Mesangial cell (primary cell): ENCODE results near the gene PDIA2. TPM values are rescaled to one million over a fixed set of nuclear protein-coding genes. Genes with fewer than 3 reads are reported as not detected.

ENCODE experiments used
- total RNA-seq: library from RNA; depleted of rRNA; stranded (reverse); fragments of >200 nt; gene quantifications from 2 replicates; pipeline ENCODE4 v1.2.3, GENCODE V29; 2015

PDIA2 gene, protein sequence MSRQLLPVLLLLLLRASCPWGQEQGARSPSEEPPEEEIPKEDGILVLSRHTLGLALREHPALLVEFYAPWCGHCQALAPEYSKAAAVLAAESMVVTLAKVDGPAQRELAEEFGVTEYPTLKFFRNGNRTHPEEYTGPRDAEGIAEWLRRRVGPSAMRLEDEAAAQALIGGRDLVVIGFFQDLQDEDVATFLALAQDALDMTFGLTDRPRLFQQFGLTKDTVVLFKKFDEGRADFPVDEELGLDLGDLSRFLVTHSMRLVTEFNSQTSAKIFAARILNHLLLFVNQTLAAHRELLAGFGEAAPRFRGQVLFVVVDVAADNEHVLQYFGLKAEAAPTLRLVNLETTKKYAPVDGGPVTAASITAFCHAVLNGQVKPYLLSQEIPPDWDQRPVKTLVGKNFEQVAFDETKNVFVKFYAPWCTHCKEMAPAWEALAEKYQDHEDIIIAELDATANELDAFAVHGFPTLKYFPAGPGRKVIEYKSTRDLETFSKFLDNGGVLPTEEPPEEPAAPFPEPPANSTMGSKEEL
- total RNA-seq = 0.25 TPM in 1 of 2 replicates, not detected in the other

DNA sequence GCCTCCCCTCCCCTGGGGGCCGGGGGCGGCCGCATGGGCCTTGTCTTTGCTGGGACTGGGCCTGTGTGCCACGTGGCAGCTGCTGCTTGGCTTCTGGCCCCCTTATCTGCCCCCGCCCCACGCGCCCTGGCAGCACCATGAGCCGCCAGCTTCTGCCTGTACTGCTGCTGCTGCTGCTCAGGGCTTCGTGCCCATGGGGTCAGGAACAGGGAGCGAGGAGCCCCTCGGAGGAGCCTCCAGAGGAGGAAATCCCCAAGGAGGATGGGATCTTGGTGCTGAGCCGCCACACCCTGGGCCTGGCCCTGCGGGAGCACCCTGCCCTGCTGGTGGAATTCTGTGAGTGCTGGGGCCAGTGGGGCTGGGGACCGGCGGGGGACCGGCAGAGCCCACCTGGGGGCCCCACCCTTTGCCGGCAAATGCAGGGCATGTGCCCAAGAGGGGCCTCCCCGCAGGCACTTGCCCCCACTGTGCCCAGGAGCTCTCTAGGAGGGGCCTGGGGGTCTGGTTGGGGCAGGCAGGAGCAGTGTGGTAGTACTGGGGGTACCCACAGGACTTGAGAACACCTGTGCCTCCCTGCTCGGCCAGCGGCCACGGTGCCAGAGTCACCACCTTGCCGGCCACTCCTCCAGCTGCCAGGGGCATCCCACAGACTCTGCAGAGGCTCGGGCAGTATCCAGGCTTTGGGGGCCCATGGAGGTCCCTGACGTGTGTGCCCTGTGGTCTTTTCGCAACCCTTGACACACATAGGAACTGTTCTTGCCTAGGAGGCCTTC is at the start of gene PDIA2:
Gene PDIA2 (plus strand): TSS at position 132 of the 773 bp plus-strand sequence. CDS start 6 bp downstream, at position 138.

DNA sequence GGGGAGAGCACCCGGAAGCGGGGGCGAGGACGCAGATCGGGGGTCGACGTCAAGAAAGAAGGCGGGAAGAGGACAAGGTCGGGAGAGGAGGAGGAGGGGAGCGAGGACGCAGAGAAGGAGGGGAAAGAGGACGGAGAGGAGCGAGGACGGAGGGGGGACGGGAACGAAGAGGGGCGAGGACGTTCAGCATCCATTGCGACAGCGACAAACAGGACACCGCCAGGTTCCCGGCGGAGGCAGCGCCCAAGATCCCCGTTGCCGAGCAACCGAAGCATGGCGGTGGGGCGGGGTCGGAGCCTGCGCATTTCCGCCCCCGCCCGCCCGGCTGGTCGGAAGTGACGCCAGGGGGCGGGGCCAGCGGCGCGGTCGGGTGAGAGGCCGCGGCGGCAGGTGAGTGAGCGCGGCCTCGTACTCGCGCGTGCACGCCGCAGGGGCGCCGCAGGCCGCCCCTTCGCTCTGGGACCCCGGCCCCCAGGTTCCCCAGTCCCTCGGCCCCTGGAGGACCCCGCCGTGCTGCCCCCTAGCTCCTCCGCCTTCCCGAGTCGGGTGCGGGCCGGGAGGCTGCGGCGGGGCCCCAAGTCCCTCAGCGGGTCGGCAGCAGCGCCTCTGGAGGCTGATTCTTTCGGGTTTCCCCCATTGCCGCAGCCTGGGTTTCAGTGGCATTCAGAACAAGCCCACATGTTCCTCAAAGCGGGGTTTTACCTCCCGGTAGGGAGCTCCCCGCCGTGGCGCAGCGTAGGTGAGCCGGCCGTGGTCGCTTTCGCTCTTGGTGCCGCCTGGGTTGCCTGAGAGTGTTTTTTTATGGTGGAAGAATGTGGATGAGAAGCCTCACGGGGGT is 48.3 kb upstream of the PDIA2 start, which contains the start of gene FAM234A:
Gene FAM234A (plus strand): TSS at position 354 of the 838 bp plus-strand sequence. CDS start 19,593 bp downstream, outside the sequence.

DNA sequence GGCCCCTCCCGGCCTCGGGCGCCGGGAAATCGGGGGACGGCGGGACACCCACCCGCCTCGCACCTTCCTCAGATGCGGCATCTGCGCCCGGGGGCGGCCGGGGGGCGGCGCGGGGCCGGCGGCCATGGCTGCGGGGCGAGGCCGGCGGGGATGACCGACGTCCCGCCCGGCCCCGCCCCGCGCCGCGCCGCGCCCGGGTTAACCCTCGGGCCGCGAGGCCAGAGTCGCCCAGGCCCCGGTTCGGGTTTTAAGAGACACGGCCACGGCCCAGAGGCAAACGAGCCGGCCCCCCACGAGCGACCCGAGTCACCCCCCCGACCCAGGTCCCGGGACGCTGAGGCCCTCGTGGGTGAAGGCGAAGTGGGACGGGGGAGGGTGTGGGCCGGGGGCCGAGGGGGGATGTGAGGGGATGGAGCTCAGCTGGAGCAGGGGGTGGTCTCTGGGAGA is 7.2 kb upstream of the PDIA2 start, which contains the start of gene RGS11:
Gene RGS11 (minus strand): TSS at position 159 of the 447 bp plus-strand sequence. CDS start 33 bp downstream, at position 126.

DNA sequence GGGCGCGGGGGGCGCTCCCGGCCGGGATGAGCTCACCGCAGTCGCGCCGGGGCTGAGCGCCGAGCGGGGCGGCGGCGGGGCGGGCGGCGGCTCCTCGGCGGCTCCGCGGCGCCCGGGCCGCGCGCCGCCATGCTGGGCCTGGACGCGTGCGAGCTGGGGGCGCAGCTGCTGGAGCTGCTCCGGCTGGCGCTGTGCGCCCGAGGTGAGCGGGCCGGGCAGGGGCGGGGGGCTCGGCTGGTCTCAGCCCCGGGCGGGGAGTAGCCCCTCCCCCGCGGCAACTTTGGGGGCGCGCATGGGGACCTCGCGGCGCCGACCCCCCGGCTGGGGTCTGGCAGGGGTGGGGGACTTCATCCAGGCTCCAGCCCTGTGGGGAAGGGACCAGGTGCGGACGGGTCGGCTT is 2.4 kb upstream of the PDIA2 start, which contains the start of gene ARHGDIG:
Gene ARHGDIG (plus strand): TSS at position 40 of the 400 bp plus-strand sequence. CDS start 90 bp downstream, at position 130.

Other genes with a start within 250 kb of the PDIA2 start
- 3.4 and 10.8 TPM in 2 replicates for gene POLR3K, start 229.6 kb upstream of the PDIA2 start, total RNA-seq
- gene SNRNP25, start 229.3 kb upstream of the PDIA2 start, total RNA-seq = 18.3 and 41.2 TPM in 2 replicates
- 25.6 and 81.1 TPM in 2 replicates for gene RHBDF1, start 210.5 kb upstream of the PDIA2 start, total RNA-seq
- 198 and 363 TPM in 2 replicates for gene MPG, start 204.9 kb upstream of the PDIA2 start, total RNA-seq
- gene NPRL3, start 144.5 kb upstream of the PDIA2 start, total RNA-seq = 28.0 and 51.8 TPM in 2 replicates
- gene HBZ, start 130.5 kb upstream of the PDIA2 start, total RNA-seq = not detected in 2 replicates
- not detected in 2 replicates for gene HBM, start 117.2 kb upstream of the PDIA2 start, total RNA-seq
- gene HBA2, start 110.3 kb upstream of the PDIA2 start, total RNA-seq = not detected in 2 replicates
- gene HBA1, start 106.5 kb upstream of the PDIA2 start, total RNA-seq = not detected in 2 replicates
- 4.9 TPM in 1 of 2 replicates, not detected in the other for gene HBQ1, start 102.7 kb upstream of the PDIA2 start, total RNA-seq
- 24.8 and 34.2 TPM in 2 replicates for gene LUC7L, start 53.7 kb upstream of the PDIA2 start, total RNA-seq
- gene FAM234A, start 48.3 kb upstream of the PDIA2 start, total RNA-seq = 77.1 and 163 TPM in 2 replicates
- gene RGS11, start 7.2 kb upstream of the PDIA2 start, total RNA-seq = 0.33 and 5.2 TPM in 2 replicates
- gene ARHGDIG, start 2.6 kb upstream of the PDIA2 start, total RNA-seq = 0.33 and 0.89 TPM in 2 replicates
- 23.5 and 27.3 TPM in 2 replicates for gene AXIN1, start 69.6 kb downstream of the PDIA2 start, total RNA-seq
- gene MRPL28, start 87.4 kb downstream of the PDIA2 start, total RNA-seq = 173 and 194 TPM in 2 replicates
- 67.5 and 116 TPM in 2 replicates for gene PGAP6, start 98.8 kb downstream of the PDIA2 start, total RNA-seq
- gene NME4, start 114.0 kb downstream of the PDIA2 start, total RNA-seq = 138 and 142 TPM in 2 replicates
- gene DECR2, start 118.7 kb downstream of the PDIA2 start, total RNA-seq = 23.1 and 55.1 TPM in 2 replicates
- 23.1 and 40.3 TPM in 2 replicates for gene RAB11FIP3, start 142.5 kb downstream of the PDIA2 start, total RNA-seq
- 49.4 and 70.6 TPM in 2 replicates for gene CAPN15, start 244.5 kb downstream of the PDIA2 start, total RNA-seq